Measurements from ENCODE around the gene TBXAS1.
"Not testable (repeated sequence)": the region's sequence is repeated elsewhere in the genome, so short reads cannot be mapped to it uniquely, and the experiment has no call there.

The TBXAS1 gene

DNA sequence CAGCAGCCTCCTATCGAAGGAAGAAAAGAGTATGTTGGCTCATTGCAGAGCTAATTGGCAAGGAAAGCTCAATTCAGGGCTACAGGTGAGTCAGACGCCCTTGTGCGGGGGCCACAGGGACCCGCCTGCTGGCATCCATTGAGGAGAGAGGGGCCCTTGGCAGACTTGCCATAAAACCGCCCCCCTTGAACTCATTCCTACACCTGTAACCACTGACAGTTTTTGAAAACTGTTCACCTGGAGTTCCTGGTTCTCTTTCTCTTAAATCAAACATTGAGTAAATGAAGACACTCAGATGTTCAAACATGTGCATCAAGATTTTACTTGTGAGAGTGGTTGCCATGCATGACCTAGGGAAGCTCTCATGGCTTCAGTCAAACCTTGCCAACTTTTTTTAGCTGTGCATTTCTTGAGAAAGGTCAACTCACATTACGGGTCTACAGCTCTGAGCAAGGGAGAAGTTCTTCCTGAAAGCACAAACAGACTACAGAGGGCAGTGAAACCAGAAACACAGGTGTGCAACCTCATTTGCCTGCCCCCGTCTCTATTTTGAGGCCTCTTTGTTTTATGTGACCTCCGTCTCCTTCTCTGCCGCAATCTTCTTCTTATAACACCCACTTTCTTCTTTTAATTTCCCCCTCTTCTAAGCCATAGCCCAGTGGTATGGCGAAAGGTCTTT lies 87.8 kb downstream of the TBXAS1 start:
- no peak for DNase-seq

GRCh38 chr7:139917851-139918250 lies 88.8 kb downstream of the TBXAS1 start:
- DNase-seq: no peak

- no peak for DNase-seq
Observed at GRCh38 chr7:139918480-139918879, 89.4 kb downstream of the TBXAS1 start.

GRCh38 chr7:139923090-139923489 lies 94.0 kb downstream of the TBXAS1 start:
- no peak for DNase-seq

- peak; percentile 19 for DNase-seq
Observed at GRCh38 chr7:139924461-139924860, 95.4 kb downstream of the TBXAS1 start.

DNA sequence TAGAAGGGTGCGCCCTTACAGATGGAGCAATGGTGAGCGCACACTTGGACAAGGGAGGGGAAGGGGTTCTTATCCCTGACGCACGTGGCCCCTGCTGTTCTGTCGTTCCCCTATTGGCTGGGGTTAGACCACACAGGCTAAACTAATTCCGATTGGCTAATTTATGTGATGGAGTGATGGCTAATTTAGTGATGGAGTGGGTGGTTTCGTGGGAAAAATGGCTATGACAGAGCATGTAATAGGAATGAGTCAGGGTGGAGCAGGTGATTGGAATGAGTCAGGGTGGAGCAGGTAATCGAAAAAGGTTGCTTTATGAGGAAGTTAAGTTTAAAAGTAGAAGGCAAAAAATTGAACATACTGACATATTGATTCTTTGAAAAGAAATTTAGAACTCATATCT lies 100.2 kb downstream of the TBXAS1 start:
- not testable (repeated sequence) for DNase-seq

DNA sequence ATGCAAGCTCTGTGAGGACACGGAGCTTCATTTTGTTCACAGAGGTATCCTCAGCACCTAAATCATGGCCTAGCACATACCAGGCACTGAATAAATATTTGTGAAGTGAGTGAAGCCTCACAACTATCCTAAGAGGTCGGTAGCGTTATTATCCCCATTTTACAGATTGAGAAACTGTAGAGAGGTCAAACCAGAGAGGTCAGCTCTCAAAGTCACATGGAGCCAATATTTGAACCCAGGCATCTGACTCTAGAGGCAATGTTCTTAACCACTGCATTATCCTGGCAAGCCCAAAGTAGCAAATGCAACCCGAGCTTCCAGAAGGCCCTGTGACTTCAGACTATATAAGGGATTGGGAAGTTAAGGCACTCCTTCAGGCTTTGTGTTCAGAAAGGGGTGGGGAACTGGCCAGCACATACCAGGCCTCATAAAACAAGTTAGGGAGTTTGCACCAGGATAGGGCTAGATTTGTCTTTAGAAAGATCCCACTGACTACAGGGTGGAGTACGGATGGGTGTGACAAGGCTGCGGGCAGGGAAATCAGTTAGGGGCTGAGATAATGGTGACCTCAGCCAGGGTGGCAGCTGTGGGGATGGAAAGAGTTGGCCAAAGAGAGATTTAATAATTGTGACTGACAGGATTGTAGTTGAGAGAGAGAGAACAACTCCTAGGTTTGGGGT lies 101.4 kb downstream of the TBXAS1 start:
- DNase-seq: no peak

DNA sequence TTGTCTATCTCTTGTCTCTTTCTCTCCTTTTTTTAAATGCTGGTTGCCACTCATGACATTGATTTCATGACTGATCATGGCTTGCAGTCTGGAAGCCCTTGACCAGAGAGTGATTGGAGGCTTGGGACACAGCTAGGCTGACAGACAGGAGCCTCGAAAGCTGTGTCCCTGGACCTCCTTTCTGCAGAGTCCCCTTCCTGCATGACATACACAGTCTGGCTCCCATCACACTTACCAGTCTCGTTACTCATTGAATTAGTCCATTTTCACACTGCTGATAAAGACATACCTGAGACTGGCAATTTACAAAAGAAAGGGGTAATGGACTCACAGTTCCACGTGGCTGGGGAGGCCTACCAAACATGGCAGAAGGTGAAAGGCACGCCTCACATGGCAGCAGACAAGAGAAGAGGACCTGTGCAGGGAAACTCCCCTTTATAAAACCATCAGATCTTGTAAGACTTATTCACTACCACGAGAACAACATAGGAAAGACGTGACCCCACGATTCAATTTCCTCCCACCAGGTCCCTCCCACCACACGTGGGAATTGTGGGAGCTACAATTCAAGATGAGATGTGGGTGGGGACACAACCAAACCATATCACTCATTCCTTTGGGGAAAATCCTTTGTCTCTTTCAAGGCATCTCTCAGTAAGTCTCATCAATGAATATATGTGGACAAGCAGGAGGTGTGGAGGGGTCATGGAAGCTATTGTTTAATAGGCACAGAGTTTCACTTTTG lies 102.3 kb downstream of the TBXAS1 start:
- peak; percentile 21 for DNase-seq

GRCh38 chr7:139932531-139932930 lies 103.5 kb downstream of the TBXAS1 start:
- peak; percentile 10 for DNase-seq

DNA sequence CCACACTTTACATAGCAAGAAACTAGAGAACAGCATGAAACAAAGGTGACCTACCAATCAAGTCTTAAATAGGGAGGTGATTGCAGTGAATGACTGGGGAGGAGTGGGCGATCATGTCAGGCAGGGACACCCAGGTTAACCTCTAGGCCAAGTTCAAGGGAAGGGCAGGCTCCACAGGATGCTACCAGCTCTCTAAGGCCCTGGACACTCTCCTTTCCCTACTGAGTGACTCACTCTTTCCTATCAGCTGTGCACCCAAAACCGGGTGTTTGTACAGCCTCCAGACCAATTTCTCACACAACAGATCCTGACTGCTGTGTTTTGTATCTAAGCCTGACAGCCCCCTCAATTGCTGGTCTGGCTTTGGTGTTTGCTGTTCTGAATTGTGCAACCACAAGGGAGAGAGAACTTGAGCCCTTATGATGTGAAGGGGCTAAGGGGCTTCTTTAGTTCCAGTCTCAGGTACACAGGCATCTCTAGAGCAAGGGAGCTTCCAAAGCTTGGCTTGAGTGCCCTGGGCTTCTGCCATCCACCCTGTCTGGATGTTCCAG lies 107.8 kb downstream of the TBXAS1 start:
- DNase-seq: peak; percentile 58

GRCh38 chr7:139937715-139938114 lies 108.7 kb downstream of the TBXAS1 start:
- DNase-seq: peak; percentile 57

DNA sequence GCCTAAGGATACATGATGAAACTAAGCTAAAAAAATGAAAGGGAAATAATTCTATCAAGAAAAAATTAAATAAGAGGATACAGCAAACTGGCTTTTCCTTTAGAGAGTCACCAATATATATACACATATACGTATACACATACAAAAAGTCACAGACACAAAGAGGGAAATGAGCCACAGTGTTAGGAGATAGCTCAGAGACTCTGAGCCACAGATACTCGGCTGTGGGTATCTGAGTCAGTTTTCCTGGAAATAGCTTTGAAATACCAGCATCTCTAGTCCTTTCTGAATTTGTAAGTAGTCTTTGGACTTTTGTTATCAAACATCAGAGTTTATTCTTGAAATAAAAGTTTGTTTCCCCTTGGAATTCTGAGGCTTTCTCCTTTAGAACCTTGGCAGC lies 111.8 kb downstream of the TBXAS1 start:
- DNase-seq: no peak

DNA sequence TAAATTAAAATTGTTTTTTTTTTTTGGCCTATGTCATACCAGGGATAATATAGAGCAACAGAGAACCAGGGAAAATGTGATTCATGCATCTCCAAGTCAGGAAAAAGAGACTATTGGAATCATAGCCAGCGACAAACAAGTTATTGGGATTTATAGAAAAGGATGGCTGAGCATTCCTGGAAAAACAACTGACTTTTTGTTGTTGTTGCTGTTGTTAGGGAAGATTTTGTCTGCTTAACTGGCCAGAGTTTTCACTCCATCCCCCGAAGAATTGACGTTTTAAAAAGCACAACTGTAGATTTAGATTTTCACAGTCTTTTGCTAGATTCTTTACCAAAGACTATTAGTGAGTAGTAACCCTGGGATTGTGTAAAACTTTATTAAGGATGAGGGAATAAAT lies 112.4 kb downstream of the TBXAS1 start:
- no peak for DNase-seq

DNA sequence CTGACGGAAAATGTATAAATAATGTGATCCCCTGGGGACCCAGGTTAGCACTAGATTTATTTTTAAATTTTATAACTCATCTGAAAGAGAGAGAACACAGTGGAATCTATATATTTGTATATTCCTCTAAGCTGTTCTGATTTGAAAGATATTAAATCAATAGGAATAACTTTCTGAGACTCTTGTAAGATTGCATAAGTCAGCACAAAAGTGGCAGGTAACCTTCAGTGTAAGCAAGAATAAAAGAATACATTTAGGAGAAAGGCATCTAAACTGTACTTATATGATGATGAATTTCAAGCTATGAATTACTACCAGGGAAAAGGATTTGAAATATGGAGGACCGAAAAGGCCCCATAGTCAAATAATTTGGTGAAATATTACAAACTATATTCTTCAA lies 112.8 kb downstream of the TBXAS1 start:
- DNase-seq: no peak

DNA sequence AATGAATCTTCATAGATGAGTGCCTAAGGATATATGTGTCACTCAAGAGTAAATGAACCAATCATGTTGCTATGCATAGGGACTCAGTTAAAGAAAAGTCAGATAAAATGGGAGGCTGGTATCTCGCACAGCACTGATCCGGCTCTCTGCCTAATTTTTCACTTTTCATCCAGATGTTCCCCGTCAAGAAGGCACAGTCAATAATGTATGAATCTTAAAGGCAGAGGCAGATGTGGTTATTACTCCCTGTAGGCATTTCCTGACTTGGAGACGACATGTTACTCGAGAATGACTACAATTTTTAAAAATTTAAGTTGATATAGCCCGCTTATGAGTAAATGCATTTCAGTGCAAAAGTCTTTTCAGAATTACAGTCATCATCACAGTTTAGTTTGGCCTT lies 113.6 kb downstream of the TBXAS1 start:
- DNase-seq: no peak

- no peak for DNase-seq
Observed at GRCh38 chr7:139943401-139943800, 114.3 kb downstream of the TBXAS1 start.

DNA sequence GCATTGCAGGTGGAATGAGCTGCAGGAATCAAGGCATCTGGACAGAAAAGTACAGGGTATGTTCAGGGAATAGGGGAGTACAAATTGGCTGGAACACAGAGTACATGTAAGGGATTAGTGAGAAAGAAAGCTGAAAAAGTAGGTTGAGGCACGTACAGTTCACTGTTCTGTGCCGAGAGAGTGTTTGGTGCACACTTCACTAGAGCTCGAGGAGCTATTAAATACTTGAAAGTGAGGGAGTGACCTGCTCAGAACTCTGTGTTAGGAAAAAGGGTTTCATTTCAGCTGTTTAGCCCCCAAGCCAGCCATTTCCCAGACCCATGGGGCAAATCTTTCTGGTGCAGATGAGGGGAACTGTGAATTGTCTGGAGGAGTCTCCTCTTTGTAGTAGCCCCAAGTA lies 115.2 kb downstream of the TBXAS1 start:
- DNase-seq: no peak

DNA sequence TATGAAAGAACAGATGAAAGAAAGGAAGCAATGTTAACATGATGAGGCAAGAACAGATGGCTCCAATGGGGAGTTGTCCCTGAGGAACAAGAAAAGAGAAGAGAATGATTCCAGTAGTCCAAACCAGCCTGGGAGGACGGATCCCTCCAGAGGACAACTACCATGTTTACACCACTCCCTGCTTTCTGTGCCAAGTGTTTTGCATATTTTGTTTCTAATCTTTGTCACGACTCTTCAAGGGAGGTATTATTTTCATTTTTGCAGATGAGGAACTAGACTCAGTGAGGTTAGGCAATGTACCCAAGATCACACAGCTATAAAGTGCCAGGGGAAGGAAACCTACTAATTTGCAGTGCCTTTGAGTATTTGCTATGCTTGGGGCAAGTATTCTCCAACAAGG lies 117.5 kb downstream of the TBXAS1 start:
- DNase-seq: peak; percentile 49

GRCh38 chr7:139947021-139947420 lies 118.0 kb downstream of the TBXAS1 start:
- DNase-seq: no peak

- DNase-seq: no peak
Observed at GRCh38 chr7:139948167-139948566, 119.1 kb downstream of the TBXAS1 start.

- no peak for DNase-seq
Observed at GRCh38 chr7:139948587-139949335, 119.7 kb downstream of the TBXAS1 start.

DNA sequence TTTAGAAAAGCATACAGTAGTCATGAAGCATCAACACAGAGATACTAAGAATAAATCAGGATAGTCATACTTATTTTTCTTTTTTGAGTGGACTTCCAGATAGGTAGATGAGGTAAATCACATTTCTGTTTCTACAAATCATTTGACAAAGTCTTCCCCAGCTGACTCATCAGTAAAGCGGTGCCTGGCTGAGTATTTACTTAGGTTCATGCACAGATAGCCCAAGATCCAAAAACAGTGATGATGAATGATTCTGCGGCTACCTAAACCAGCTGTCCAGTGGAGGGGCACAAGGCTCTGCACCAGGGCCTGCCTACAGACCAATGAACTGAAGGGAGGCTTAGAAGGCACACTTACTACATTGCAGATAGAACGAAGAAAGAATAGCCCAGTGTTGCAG lies 120.6 kb downstream of the TBXAS1 start:
- DNase-seq: no peak

Measured in suppressor macrophage treated with lipopolysaccharide for 4 hours (primary cell).